ENCODE data around the gene CEP170B.

GRCh38 chr14:104925855-104926609 is 61.0 kb downstream of the CEP170B start:
- no peak for TF ChIP-seq CTCF (IDR thresholded peaks at IDR 0.05; ENCODE audit: low read depth, low read length, poor library complexity, severe bottlenecking)
- no peak for TF ChIP-seq EZH2phosphoT487 (IDR thresholded peaks at IDR 0.05; ENCODE audit: borderline replicate concordance, low read length)
